Sciatic nerve (tissue), 2 donors: ENCODE measurements around the gene SLAIN1. TPM values are rescaled to one million over a fixed set of nuclear protein-coding genes. Genes with fewer than 3 reads are reported as not detected.
A peak's percentile ranks its signal among the peaks of the same experiment; 100 is the strongest.

ENCODE experiments used
- ATAC-seq: fragments of 200-7000 bp; cut with Tn5 transposase; one replicate; pipeline ENCODE4 v1.9.1; 2020; ENCODE audit warnings: mild to moderate bottlenecking, moderate library complexity
- DNase-seq: peaks from one replicate; pipeline ENCODE4 v3.0.0-alpha.2; 2020; ENCODE audit warnings: low spot score
- intact Hi-C: fragments of 100-400 bp; cut with DNase I; formaldehyde crosslinking; loops from one replicate; pipeline ENCODE4 v1.14.2; 2022
- total RNA-seq: library from RNA; stranded (reverse); fragmentation: NEBNext Ultra II Directional; extraction: Animal tissue kit (Norgen Biotek cat#: 25700); gene quantifications from one replicate; pipeline ENCODE4 v1.2.1, GENCODE V29; 2021
- donor health status: DM: no; HTN: no; CAD: no.
- donor health status: DM: no; HTN: no; CAD: no.

The SLAIN1 gene
- total RNA-seq, 1 donor from 2014 or later: 10.1 TPM

DNA sequence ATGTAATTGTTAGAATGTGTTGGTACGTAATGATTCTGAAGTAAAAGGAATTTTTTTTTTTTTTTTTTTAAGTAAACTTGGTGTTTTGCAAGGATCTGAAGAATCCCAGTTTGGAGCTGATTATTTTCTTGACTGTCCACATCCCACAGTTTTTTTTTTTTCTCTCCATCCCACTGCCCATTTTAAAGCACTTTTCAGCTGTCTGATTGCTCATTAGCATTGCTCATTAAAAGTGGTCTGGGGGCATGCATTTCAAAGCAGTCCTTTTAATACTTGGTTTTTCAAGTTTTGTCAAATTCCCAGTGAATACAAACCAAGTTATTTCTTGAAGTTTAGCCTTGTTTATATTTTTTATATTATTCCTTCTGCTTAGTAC, 44.1 kb downstream of the SLAIN1 start:
- no peak for DNase-seq
- ATAC-seq: no peak
- intact Hi-C loops: no loop called here

- ATAC-seq: no peak
- intact Hi-C loops: no loop called here
- DNase-seq: no peak
Observed at GRCh38 chr13:77742801-77743200, 45.3 kb downstream of the SLAIN1 start.

GRCh38 chr13:77745784-77746183, 48.3 kb downstream of the SLAIN1 start:
- intact Hi-C loops: loop anchor here (5.0 kb wide), 1 partner anchor 1838 kb away; no protein-coding TSS in a partner anchor
- DNase-seq: no peak
- no peak for ATAC-seq

- DNase-seq: no peak
- ATAC-seq: no peak
- intact Hi-C loops: loop anchor here (5.0 kb wide), 1 partner anchor 1842 kb away; no protein-coding TSS in a partner anchor
Observed at GRCh38 chr13:77749344-77749880, 51.9 kb downstream of the SLAIN1 start.

GRCh38 chr13:77751513-77752456, 54.3 kb downstream of the SLAIN1 start:
- DNase-seq: no peak
- intact Hi-C loops: no loop called here
- peak; percentile 78 for ATAC-seq

DNA sequence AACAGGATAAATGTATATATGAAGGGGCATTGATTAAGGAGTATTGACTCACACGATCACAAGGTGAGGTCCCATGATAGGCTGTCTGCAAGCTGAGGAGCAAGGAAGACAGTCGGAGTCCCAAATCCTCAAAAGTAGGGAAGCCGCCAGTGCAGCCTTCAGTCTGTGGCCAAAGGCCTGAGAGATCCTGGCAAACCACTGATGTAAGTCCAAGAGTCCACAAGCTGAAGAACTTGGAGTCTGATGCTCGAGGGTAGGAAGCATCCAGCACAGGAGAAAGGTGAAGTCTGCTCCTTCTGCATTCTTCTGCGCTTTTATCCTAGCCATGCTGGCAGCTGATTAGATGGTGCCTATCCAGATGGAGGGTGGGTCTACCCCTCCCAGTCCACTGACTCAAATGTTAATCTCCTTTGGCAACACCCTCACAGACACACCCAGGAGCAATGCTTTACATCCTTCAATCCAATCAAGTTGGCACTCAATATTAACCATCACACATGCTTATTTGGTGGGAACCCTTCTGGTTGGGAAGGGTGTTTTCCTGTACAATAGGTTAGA, 55.1 kb downstream of the SLAIN1 start:
- DNase-seq (no peak), ATAC-seq (no peak)
- intact Hi-C loops: no loop called here

DNA sequence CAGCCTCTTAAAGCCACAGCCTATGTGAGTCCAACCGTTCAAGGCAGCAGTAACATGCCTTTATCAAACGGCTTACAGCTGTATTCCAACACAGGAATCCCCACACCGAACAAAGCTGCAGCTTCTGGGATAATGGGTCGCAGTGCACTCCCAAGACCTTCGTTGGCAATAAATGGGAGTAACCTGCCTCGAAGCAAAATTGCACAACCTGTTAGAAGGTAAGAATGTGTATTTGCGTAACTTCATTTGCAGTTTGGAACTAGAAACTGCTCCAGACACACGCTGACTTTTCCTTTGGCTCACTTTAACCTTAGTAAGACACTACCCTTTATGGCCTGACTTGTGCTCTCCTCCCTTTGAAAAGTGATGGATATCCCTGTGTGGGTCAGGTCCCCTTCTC, 63.4 kb downstream of the SLAIN1 start:
- intact Hi-C loops: no loop called here
- ATAC-seq (no peak), DNase-seq (no peak)

DNA sequence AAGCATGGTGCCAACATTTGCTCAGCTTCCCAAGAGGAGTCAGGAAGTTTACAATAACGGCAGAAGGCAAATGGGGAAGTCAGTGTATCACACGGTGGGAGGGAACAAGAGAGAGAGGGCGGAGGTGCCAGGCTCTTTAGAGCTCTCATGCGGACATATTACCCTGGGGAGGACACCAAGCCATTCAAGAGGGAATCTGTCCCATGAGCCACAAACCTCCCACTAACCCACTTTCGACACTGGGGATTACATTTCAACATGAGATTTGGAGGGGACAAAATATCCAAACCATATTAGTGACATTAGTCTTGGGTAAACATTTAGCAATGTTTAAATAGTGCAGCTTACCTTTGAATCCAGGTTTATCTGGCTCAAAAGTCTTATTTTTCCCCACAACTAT, 69.9 kb downstream of the SLAIN1 start:
- intact Hi-C loops: no loop called here
- DNase-seq (no peak), ATAC-seq (no peak)

GRCh38 chr13:77774181-77774580, 76.7 kb downstream of the SLAIN1 start:
- DNase-seq (no peak), ATAC-seq (no peak)

DNA sequence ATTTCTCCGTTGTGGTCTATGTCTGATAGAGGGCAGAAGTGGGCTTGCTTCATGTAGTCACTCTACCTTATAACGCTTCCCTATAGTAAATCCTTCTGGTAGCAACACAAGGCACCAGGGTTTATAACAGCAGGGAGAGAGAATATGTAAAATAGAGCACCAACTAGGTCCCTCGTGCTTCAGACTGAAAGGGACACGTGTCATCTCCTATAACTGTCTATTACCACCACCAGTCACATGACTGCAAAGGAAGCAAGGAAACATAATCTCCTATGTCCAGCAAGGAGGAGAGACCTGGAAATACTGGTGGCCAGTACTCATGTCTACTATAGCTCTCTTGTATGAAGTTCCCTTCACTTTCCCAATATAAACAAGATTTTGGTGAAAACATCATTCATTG, 79.2 kb downstream of the SLAIN1 start:
- no peak for ATAC-seq
- intact Hi-C loops: loop anchor here (10.0 kb wide), 1 partner anchor 348 kb away; no protein-coding TSS in a partner anchor
- DNase-seq: no peak

More at GRCh38 chr13:77774181-77774580, 76.7 kb downstream of the SLAIN1 start:
- intact Hi-C loops: loop anchor here (10.0 kb wide), 1 partner anchor 351 kb away; no protein-coding TSS in a partner anchor

DNA sequence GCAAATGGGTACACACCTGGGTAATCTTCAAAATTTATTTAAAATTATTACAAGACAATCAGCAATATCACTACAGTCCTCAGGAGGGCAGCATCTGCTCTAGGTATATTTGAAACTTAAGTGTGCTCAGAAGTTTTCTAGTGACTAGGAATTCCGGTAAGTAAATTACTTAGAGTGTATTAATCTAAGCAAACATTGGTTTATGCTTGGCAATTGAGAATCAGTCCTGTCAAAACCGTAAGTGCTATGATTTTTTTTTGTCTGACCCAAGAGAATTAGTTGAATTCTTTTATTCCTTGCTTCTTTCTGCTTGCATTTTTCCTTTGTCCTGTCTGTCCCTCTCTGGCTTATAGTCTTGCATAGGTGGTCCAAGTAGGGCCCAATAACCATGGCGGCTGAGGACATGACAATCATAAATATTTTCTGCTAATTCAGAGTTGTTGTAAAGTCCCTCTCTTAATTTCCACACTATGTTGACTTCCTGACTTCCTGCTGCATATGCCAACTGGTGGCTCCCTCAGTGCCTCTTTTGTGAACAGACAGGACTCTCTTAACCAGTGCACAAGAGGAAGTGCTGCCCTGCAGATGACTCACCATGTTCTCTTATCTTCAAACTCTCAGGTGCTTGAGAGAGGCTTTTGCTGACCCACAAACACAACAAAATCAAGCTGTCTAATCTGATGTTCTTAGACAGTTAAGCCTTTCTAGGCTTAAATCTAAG, 82.2 kb downstream of the SLAIN1 start:
- DNase-seq: no peak
- intact Hi-C loops: loop anchor here (10.0 kb wide), 1 partner anchor 345 kb away; no protein-coding TSS in a partner anchor
- ATAC-seq: peak; percentile 84

DNA sequence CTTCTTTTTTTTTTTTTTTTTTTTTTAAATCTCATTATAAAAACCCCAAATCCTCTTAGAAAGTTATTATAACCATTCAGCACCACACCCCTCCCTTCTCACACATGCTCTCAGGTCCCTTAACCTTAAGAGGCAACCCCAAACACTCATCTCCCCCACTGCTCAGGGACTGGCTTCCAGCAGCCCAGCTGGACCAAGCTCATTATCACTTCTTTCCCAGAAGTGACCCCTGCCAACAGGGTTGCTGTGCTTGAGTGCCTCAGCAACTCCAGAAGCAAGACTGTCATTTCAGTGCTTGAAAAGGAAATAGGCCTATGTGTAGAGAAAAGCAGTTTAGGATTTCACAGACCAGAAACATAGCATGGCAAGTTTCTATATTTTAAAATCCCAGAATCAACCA, 84.3 kb downstream of the SLAIN1 start:
- DNase-seq (no peak), ATAC-seq (no peak)
- intact Hi-C loops: no loop called here

- DNase-seq (no peak), ATAC-seq (no peak)
- intact Hi-C loops: no loop called here
Observed at GRCh38 chr13:77784515-77784914, 87.0 kb downstream of the SLAIN1 start.

DNA sequence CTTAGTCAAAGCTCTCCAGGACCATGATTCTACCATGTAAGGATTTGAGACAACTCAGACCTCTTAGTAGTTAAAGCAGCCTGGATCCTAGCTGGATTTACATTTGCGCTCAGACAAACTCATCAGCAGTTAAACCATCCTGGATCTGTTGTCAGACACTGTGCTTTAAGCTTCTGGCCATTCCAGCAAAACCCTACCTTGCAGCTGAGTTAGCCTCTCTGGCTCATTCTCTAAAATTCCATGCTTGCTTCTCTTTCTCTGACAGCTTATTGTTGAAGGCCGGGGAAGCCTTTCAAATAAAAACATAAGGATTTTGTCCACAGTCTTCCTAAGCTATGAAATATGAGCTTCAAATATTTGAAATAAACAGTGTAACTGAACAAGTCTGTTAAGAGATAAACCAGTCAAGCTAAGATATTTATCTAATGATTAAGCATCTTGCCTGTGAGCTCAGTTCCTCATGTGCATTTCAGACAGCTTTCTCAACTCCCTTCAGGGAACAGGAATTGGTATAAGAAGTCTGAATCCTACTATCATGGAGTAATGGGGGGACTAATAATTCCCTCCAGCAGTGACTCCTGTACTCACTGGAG, 89.3 kb downstream of the SLAIN1 start:
- intact Hi-C loops: no loop called here
- DNase-seq (no peak), ATAC-seq (no peak)

- no peak for ATAC-seq
- intact Hi-C loops: no loop called here
- no peak for DNase-seq
Observed at GRCh38 chr13:77789376-77789775, 91.9 kb downstream of the SLAIN1 start.

DNA sequence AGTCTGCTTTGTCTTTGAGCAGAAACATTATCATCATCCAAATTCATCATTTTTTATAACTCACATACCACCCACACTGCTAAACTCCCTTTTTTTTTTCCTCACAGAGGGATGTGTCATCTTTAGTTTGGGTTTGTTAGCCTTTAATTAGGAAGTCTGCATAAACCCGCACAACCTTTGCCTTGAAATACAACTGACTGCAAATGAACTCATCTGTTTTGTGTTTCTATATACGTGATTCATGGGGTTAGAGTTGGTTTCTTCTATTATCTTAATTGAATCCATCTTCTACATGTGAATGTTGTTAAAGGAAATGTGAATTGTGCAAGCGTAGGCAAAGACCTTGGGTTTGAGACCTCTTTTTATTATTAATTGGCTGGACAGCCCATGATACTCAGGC, 102.7 kb downstream of the SLAIN1 start:
- ATAC-seq (peak; percentile 30), DNase-seq (no peak)
- intact Hi-C loops: no loop called here

DNA sequence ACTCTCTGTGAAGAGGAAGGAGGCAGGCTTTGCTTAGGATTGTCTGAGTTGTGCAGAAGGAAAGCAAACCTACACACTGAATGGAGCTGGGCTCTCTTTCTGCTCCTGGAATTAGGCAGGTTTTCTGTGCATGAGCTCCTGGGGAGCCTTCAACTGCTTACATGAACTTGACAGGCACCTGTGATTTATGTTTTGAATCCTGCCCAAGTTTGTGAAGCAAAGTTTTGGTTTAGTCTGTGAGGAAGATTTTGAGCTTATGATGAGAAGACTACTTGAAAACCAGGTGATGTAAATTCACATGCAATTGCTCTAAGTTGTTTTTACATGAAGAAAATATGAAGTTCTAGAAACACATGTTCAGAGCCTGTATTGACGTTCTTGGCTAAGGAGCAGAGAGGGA, 109.0 kb downstream of the SLAIN1 start:
- ATAC-seq (no peak), DNase-seq (no peak)

GRCh38 chr13:77807431-77808135, 110.1 kb downstream of the SLAIN1 start:
- intact Hi-C loops: no loop called here
- DNase-seq (no peak), ATAC-seq (no peak)

More for the DNA sequence above, 109.0 kb downstream of the SLAIN1 start:
- intact Hi-C loops: no loop called here
